ENCODE data around the gene CD79A. TPM values are rescaled to one million over a fixed set of nuclear protein-coding genes. Genes with fewer than 3 reads are reported as not detected.

The CD79A gene
- polyA plus RNA-seq, 3 donors = 1.8 to 3.0 TPM; not detected in 1

DNA sequence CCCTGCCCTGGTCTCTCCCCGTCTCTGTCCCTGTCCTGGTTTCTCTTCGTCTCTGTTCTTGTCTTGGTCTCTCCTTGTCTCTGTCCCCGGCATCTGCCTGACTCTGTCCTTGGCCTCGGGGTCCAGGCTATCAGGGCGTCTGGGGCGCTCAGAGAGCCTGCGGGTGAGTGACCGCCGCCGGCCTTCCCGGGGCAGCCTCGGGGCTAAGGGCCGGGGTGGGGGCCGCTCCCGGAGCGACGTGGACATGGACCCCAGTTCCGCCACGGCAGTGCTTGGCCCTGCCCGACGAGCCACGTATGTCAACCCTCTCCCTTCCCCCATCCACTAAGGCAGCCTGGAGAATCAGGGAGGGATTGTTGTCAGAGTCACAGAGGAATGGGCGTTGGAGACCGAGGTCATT lies 20.7 kb downstream of the CD79A start:
- no peak overlapping the region for H3K27ac ChIP-seq (ENCODE audit: low read depth, low read length)
- 90 to 91% (median 91%) methylated on average over 24 of the region's 24 CpGs for WGBS, 3 donors

- WGBS, 3 donors = 90 to 93% (median 92%) methylated on average over 14 to 15 of the region's 15 CpGs
- H3K27ac ChIP-seq (ENCODE audit: low read depth, low read length) = no peak overlapping the region
These were observed 21.2 kb downstream of the CD79A start for GRCh38 chr19:41898235-41898634.

DNA sequence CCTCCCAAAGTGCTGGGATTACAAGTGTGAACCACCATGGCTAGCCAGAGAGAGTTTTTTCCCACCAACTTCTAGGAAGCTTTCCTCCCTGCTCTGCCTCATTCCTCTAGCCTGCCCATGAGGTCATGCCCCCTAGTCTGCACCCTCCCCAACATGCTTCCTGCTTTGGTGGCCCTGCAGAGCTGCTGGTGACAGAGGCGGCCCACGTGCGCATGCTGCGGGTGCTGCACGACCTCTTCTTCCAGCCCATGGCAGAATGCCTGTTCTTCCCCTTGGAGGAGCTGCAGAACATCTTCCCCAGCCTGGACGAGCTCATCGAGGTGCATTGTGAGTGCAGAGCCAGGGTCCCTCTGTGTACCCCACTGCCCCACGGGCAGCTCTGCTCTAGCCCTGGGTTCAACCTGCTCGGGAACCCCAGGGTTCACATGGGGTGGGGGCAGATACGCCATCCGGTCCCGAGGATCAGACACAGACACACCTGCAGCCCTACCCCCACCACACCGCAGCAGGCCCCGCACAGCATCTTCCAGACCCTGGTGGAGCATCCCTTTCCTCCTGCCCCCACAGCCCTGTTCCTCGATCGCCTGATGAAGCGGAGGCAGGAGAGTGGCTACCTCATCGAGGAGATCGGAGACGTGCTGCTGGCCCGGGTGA lies 24.8 kb downstream of the CD79A start:
- WGBS, 3 donors = 93 to 95% (median 94%) methylated on average over 21 of the region's 21 CpGs
- no peak overlapping the region for H3K27ac ChIP-seq (ENCODE audit: low read depth, low read length)

DNA sequence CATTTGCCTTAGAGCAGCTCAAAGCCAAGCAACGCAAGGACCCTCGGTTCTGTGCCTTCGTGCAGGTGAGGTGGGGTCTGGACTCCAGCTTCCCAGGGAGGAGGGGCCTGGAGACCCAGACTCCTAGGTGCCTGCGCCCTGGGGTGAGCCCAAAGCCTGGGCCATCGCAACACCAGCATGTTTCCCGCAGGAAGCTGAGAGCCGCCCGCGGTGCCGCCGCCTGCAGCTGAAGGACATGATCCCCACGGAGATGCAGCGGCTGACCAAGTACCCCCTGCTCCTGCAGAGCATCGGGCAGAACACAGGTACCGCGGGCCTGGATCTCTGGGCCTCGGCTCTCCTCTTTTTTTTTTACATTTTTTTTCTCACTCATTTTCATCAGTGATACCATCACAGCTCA lies 25.5 kb downstream of the CD79A start:
- 93 to 96% (median 94%) methylated on average over 17 of the region's 17 CpGs for WGBS, 3 donors
- no peak overlapping the region for H3K27ac ChIP-seq (ENCODE audit: low read depth, low read length)

GRCh38 chr19:41903193-41903953 lies 26.3 kb downstream of the CD79A start:
- no peak overlapping the region for H3K27ac ChIP-seq (ENCODE audit: low read depth, low read length)
- 84 to 94% (median 91%) methylated on average over 19 of the region's 19 CpGs for WGBS, 3 donors

DNA sequence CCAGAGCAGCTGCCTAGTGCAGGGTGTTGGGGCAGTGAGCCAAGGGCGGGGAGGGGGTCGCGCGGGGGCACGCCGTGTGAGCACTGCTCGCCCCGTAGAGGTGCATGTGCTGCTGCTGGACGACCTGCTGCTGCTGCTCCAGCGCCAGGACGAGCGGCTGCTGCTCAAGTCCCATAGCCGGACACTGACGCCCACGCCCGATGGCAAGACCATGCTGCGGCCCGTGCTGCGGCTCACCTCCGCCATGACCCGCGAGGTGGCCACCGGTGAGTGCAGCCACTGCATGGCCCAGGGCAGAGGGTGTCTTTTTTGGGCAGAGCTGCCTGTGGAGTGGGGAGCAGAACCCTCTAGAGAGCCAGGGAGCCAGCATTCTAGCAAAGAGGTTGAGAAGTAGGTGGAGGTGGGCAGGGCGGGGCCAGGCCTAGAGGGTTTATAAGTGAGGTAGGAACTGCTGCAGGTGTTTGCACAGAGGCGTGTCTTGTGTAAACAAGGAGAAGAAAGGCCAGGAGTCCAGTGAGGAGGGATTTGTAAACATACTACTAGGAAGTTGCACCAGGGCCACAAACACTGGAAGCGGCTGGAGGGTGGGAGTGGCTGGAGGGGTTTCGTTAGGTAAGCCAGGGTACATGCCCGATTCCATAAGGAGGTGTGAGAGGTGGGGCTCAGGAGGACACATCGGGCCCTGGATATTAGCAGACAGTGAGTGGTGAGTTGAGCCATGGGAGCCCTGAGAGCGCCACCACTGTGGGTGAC lies 27.2 kb downstream of the CD79A start:
- 53 to 92% (median 86%) methylated on average over 30 of the region's 30 CpGs for WGBS, 3 donors

DNA sequence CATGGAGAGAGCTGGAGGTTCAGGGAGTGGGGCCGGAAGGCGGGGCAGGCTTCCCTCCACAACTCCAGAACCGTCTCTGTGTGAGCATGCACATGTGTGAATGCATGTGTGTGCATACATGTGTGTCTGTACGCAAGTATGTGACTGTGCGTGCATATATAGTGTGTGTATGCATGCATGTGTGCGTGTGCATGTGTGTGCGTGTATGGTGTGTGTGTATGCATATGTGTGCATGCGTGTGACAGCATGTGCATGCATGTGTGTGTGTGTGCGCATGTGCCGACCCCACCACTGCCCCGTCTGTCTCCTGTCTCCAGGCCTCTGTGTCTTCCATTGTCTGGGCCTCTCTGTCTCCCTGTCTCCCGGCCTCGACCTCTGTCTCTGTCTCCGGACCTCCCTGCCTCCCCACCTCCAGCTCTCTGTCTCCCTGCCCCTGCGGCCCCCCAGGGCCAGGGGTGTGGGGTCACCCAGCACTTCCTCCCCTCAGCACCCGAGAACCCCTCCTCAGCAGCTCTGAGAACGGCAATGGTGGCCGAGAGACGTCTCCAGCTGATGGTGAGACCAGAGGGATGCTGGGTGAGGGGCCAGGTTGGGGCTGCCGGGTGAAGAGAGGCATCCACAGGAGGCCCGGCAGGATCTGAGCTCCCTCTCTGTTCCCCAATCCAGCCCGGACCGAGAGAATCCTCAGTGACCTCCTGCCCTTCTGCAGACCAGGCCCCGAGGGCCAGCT lies 28.4 kb downstream of the CD79A start:
- 81 to 89% (median 88%) methylated on average over 23 to 24 of the region's 24 CpGs for WGBS, 3 donors
- H3K27ac ChIP-seq (ENCODE audit: low read depth, low read length) = no peak overlapping the region

More for the DNA sequence above, 27.2 kb downstream of the CD79A start:
- no peak overlapping the region for H3K27ac ChIP-seq (ENCODE audit: low read depth, low read length)

- 75 to 82% (median 77%) methylated on average over 7 to 9 of the region's 9 CpGs for WGBS, 3 donors
These were observed 29.2 kb downstream of the CD79A start for GRCh38 chr19:41906271-41906670.

GRCh38 chr19:41906916-41907680 lies 30.0 kb downstream of the CD79A start:
- no peak overlapping the region for H3K27ac ChIP-seq (ENCODE audit: low read depth, low read length)
- WGBS, 3 donors = 81 to 85% (median 82%) methylated on average over 21 of the region's 21 CpGs

More at GRCh38 chr19:41906271-41906670, 29.2 kb downstream of the CD79A start:
- no peak overlapping the region for H3K27ac ChIP-seq (ENCODE audit: low read depth, low read length)

DNA sequence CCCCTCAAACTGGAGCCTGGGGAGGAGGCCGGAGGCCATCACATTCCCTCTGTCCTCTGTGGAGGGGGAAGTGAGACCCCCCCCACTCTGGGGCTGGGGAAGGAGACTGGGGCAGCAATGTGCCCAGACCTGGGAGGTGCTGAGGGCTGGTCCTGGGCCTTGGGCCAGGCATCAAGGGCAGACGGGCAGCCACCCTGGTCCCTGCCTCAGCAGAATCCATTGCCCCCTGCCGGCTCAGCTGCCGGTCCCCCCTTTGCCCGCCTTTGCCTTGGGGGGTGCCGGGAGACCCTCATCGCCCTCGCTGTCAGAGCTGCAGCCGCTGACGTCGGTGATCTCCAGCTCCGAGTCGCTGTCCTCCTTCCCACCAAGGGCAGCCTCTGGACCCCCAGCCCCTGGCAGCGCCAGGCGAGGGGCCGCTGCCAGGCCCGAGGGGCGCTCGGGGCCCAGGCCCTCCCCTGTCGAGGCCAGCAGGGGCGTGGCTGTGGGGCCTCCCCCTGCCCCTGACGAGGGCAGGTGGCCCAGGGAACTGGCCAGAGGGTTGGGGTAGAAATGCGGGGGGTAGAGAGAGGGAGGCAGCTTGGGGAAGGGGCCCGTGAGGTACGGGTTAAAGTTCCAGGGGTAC lies 31.0 kb downstream of the CD79A start:
- no peak overlapping the region for H3K27ac ChIP-seq (ENCODE audit: low read depth, low read length)
- WGBS, 3 donors = 83 to 87% (median 84%) methylated on average over 23 to 25 of the region's 25 CpGs

GRCh38 chr19:41908724-41909464 lies 31.8 kb downstream of the CD79A start:
- 74 to 85% (median 82%) methylated on average over 11 of the region's 11 CpGs for WGBS, 3 donors
- no peak overlapping the region for H3K27ac ChIP-seq (ENCODE audit: low read depth, low read length)

- WGBS, 3 donors = 55 to 68% (median 60%) methylated on average over 13 of the region's 13 CpGs
- no peak overlapping the region for H3K27ac ChIP-seq (ENCODE audit: low read depth, low read length)
These were observed 32.6 kb downstream of the CD79A start for GRCh38 chr19:41909706-41910105.

DNA sequence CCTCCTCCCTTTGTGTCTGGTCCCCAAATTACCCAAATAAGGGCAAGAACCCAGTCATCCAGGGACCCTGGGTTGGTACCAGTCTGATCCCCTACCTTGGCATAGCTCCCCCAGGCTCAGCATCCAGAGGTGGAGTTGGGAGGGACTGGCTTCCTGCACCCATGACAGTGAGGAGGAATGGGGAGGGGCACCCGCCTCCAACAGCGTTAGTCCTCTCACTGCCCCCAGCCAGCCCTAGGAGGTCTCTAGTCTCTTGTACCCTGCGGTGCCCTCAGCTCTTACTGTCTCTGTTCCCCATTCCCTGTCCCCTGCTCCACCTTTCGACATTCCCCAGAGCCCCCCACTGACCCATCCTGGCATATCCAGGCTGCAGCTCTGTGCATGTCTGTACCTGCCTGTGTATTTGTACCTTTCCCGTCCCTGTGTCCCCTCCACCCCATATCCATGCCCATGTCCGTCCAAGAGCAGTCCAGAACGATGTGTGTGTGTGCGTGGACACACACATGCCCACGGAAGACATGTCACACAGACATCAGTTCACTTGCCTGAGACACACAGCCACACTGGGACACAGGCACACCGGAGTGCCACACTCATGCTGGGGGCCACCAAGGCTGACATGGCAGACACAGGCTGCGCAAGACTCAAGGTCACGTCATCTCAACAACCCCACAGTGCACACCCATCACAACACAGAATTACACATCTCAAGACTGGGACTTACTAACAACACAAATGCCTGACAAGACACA lies 33.3 kb downstream of the CD79A start:
- no peak overlapping the region for H3K27ac ChIP-seq (ENCODE audit: low read depth, low read length)
- 55 to 60% (median 57%) methylated on average over 12 of the region's 12 CpGs for WGBS, 3 donors

DNA sequence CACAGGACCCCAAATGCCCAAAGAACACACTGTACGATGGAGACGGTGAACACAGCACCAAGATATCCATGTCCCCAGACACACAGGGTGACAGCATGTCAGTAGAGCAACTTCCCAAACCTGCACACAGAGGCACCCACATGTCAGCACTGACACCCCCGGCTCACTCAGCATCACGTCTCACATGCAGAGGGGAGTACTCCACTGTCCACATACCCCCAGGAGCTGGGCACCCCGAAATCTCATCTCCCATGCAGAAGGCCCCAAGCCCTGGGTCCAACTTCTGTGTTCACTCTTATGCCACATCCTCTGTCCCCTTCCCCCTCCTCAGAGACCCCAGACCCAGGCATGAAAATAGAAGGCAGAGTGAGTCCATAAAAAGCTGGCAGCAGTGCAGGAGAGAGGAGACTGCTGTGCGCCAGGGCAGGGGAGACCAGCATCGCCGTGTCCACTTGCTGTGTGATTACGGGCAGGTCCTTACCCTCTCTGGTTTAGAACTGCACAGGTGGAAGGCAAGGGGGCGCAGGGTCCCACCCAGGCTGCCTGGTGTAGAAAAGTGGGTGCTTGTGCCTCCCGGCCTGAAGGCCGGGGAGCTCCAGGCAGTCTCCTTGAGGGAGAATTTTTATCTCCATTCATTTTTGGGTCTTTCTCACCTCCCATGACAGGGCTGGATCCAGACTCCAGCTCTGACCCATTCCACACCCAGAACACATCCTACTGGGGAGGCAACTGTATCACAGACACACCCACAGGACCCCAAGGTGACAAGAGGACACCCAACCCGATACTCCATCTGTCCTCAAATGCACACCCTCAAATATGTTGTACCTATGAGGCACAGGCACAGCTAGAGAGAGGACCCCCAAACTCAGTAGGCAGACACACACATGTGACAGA lies 34.2 kb downstream of the CD79A start:
- H3K27ac ChIP-seq (ENCODE audit: low read depth, low read length) = no peak overlapping the region
- 53 to 65% (median 62%) methylated on average over 13 of the region's 13 CpGs for WGBS, 3 donors
